NCI-H2196 (cell line): ENCODE results near the gene UBXN1.
A peak's percentile ranks its signal among the peaks of the same experiment; 100 is the strongest.

Experiments used
- DNase-seq: peaks from one replicate; lab custom pipeline; 2025; ENCODE audit not compliant: unreplicated experiment; lab: John Stamatoyannopoulos, UW

Gene UBXN1, protein sequence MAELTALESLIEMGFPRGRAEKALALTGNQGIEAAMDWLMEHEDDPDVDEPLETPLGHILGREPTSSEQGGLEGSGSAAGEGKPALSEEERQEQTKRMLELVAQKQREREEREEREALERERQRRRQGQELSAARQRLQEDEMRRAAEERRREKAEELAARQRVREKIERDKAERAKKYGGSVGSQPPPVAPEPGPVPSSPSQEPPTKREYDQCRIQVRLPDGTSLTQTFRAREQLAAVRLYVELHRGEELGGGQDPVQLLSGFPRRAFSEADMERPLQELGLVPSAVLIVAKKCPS

DNA sequence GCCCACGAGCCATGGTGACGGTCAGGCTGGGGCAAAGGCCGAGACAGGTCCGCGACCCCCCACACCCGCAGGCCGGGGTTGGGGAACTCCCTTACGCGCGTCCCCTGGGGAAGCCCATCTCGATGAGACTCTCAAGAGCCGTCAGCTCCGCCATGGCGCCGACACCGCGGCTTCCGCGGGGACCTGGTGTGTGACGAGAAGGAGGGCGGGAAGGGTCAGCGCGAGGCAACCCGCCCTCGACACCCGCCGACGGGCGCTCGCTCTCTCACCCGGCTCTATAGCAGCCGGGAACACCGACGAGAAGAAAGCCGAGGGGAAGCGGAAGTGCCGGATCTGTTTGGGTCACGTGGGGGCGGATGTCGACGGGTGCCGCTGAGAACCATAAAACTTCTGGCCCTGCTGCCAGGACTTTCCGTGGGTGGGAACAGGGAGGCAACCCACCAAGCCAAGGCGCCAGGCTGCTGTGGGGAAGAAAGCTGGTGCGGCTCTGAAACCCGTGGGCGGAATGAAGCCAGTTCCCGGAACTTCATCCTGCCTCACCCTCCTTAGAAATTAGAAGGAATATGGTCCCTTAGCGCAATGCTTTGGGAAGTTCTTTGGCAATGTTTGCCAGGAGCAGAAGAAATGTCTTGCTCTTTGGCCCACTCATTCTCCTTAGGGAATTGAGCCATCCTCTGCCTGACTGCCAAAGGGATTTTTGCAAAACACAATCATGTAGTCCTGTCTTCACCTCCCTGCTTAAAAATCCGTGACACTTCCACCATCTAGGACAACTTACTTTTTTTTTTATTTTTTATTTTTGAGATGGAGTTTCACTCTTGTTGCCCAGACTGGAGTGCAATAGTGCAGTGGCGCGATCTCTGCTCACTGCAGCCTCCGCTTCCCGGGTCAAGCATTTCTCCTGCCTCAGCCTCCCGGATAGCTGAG lies at the start of gene UBXN1:
TSS of gene UBXN1 (minus strand) at position 304 of the 927 bp plus-strand sequence. CDS start at position 154, 150 bp downstream.
- peak; percentile 84 for DNase-seq

DNA sequence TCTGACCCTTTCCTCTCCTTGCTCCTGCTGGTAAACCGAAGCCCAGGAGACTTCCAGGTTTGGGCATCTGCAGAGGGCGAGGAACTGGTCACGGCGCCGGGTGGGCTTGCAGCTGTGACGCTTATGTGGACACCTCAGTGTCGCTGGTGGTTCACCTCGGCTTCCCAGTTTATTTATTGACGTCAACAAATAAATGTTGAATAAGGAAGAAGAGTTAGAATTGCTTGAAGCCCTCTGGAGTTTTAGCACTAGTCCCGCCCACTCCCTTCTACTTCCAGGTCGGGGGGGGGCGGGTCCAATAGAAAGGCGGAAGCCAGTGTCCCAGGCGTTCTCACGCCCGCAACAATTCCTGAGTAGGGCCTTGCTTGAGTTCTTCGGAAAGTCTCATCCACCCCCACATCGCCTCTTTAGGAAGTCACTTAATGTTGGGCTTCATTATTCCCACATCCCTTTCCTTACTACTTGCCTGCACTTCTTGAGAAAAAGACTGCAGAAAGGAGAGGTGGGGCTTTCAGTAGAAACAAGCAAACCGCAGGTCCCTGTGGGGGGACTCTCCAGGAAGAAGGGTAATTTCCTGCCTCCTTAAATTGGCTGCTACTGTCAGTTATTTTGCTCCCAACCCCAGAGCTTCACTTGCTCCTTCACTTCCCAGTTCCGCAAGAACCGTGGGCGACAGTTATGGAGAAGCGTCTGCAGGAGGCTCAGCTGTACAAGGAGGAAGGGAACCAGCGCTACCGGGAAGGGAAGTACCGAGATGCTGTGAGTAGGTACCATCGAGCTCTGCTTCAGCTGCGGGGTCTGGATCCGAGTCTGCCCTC lies 49.5 kb upstream of the UBXN1 start, which contains the start of gene TTC9C:
TSS of gene TTC9C (plus strand) at position 316 of the 818 bp plus-strand sequence. CDS start at position 679, 363 bp downstream.
- DNase-seq: peak; percentile 76

DNA sequence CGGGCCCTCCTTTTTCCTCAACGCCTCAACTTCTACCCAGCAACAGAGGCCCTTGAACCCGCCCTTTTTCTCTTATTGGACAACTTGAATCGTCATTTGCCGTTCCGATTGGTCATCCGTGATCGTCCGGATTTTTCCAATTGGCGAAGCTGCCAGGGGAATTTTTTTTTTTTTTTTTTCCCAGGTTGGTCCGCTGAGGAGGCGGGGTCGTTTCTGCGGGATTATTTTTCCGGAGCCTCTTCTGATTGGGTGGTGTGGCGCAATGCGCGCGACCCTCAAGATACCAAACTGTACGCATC lies 48.9 kb upstream of the UBXN1 start:
- DNase-seq: peak; percentile 97

DNA sequence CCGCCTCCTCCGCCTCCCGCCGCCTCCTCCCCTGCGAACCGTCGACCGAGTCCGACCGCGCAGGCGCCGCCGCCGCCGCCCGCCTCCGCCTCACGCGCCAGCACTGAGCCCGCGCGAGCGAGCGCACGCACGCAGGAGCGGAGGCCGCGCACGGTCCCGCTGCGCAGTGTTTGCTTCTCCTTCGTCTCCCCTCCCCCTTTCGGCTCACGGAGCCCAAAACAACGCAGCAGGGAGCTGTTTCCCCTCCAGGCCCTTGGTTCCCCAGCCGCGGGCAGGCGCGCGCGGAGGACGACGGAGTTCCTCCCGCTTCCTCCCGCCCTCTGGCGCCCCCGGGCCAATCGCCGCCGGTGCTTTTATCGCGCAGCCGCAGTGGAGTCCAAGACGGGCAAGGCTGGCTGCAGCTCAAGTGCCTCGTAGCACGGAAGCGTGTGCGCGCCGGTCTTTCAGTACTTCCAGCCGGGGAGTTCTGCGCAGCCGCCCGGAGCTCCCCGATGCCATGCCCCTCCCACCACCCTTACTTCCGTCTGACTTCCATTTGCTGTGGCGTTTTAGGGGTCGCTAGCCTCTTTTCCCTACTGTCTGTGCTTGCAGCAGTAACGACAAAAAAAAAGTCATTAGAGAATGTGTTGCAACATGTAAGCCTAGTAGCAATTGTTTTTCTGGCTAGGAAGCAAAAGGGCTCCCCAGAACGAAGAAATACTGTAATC lies 48.4 kb upstream of the UBXN1 start, which contains the start of gene HNRNPUL2:
TSS of gene HNRNPUL2 (minus strand) at position 293 of the 707 bp plus-strand sequence. CDS start 301 bp downstream, outside the sequence.
- DNase-seq: peak; percentile 99

DNA sequence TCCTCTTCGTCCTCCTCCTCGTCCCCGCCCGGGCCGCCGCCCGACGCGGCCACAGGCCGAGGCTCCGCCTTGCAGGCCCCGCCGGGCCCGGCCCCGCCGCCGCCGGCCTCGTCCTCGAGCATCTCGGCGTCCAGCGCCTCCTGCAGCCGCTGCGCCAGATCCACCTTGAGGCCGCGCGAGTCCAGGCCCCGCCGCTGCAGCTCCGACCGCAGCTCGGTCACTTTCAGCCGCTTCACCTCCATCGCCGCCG lies 48.0 kb upstream of the UBXN1 start:
- DNase-seq: no peak

DNA sequence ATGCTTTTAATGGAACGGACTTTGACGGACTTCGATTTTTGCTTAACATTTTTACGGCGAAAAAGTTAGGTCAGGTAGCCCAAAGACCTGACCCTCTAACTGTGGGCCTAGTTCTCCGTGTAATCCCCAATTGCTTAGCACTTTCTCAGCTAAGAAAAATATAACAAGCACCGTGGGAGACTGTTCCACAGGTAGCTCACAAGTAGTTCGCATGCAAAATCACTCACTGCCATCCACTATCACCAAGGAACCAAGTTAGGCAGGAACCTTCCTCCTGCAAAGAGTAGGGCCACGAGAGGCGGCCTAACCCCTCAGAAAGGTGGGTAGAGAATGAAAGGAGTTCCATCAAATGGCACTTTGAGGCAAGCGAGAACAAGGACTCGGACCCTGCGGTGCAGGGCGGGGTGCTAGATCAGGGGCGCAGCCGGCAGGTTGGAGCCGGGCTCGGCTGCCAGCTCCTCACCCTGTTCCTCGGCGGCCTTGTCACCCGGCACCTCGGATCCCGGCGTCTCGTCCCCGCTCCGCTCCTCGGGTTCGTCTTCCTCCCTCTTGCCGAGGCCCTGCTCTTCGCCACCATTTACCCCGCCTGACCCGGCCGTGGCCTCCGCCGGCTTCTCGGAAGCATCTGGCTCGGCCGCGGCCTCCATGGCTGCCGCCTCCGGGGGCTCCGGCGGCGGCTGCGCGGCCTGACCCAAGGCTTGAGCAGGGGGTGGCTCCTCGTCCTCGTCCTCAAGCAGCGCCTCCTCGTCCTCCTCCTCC lies 47.5 kb upstream of the UBXN1 start:
- DNase-seq: peak; percentile 25

DNA sequence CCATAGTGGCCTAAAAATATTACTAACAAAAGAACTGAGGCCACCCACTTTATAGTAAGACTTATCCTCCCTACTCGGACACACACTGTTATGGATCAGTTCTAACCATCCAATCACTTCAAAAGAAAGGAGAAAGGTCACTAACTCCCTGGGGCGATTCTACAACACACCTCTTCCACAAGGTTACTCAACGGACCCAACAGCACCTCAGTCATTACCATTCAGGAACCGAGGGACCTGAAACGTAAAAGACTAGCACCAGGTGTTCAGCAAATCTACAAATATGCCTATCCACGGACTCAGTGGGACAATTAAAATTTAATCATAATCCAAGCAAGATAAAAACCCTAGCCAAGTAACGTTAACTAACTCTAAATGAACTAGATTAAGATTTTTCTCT lies 46.8 kb upstream of the UBXN1 start:
- no peak for DNase-seq

DNA sequence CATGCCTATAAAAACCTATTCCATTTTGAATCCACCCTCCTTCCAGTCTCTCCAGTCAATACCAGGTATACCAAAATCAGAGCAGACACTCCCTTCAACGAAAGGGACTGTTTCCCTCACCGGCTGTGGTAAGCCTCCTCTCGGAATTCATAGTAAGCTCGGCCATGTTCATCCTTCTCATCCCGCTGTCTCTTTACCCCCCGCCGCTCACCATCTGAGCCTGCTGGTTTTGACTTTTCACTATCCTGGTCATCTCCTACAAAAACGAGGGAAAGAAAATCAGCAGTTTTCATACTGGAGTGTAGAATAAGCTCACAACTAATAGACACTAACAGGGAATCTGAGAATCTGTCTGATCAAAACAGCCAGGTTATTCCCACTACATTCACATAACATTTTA lies 45.3 kb upstream of the UBXN1 start:
- DNase-seq: no peak

DNA sequence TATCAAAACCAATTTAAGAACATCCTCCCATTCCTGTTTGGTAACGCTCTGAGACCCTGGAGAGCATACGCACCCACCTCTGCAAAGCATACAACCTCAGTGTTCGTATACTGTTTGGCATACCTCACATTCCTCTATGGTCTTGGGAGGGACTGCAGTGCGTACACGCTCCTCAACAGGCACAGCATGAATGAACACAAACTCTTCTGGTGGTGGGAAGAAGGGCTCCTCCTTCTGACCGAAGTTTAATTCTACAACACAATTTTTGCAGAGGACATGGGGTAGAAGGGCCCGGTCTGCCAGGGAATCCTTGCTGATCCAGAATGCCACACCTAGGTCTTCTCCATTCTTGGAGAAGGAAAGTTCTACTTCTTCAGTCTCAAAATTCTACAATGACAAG lies 43.1 kb upstream of the UBXN1 start:
- no peak for DNase-seq

DNA sequence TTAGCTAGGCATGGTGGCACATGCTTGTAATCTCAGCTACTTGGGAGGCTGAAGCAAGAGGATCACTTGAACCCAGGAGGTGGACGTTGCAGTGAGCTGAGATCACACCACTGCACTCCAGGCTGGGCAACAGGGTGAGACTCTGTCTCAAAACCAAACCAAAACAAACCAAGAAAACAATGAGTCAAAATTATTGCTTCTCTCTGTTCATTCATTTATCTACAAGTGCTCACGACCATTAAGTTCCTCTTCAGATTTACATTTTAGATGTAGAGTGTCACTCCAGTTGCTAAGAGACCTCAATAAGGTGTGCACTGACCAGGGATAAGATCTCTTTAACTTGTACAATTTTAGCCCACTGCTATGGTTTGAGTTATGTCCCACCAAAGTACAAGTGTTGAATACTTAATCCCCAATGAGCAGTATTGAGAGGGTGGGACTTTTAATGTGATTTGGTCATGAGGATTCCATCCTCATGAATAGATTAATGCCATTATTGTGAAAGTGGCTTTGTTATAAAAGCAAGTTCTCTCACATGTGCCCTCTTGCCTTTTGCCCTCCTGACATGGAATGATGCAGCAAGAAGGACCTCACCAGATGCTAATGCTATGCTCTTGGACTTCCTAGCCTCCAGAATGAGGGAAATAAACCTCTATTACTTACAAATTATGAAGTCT lies 40.6 kb upstream of the UBXN1 start:
- DNase-seq: no peak

DNA sequence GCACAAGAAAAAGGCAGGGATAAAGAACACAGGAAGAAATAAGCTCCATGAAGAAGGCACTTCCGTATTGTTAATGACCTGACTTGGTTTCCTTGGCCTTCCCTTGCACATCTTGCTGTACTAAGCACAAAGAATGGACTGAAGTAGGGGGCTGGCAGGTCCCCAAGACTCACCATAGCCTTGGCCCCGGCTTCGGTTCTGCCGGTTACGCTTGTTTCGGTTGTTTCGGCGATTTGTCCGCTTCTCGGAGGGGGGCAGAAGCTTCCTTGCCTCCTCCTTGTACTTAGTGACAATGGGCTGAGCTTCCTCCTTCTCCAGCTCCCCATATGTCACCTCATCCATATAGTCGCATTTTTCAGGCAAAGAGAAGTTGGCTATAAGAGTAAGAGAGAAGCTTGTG lies 37.9 kb upstream of the UBXN1 start:
- DNase-seq: no peak

DNA sequence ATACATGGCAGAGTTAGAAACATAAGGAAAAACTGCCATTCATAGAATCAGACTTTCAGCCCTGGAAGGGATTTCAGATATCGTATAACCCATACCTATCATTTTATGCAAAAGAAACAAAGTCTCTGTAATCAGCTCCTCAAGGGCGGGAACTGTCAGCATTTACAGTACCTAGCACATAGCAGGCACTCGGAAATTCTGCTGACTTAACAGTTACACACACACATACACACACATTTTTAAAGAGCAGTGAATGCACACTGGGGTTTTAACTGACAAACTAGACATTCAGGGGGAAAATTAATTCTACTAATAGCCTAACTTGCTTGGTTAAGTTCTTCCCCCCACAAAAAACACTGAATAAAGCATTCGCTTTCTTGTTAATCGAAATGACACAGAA lies 37.3 kb upstream of the UBXN1 start:
- no peak for DNase-seq

DNA sequence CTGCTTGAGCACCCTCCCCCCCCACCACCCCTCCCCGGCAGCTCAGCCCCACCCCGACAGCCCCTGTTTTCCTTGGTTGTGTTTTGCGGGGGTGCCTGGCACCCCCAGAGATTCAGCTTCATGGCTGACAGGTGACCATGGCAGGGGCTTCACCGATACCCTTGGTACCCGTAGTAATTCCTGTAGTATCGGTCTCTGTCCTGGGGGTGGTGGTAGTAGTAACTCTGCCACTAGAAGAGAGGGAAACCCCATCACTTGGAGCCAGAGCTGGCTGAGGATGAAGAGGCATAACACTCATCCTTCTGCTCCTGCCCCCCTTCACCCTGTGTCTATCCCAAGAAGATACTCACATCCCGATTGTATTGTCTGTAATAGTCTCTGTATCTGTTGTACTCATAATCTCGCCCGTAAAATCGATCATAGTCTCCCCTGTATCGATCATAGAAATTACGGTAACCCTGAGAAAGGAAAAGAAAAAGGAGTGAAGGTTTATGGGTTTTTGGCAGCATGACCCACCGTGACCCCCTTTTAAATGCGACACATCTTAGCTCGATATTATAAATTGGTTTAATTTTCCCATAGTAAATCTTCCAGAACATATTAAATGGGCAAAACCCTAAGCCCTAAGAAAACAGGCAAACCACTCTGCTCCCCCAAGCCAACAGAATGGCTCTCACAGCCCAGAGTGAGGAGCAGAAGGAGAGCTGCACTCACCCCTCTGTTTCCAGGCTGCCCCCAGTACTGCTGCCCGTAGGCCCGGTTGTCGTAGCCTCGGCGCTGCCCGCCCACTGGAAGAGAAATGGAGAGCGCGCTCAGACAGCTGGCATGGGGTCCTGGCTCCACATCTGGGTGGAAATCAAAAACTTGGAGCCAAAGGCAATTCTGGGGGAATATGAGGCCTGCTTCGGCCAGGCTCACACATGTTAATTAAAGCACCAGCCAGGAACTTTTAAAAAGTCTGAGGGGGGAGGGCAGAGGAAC lies 36.6 kb upstream of the UBXN1 start:
- no peak for DNase-seq

DNA sequence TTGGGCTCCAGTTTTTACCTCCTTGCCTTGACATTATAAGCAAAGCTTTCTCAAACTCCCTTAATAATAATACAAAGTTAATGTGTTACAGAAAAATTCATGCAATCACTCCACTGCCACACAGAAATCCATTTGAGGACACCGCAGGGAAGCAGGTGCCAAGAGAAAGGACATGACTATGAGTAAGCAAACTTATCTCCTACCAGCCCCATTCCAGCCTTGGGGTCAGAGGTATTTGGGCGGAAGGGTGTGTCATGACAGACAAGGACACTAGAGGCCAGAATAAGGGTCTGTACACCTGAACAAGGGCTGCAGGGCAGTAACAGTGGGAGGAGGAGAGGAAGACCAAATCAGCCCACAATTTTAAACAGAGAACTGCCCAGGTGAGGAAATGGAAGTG lies 34.5 kb upstream of the UBXN1 start:
- DNase-seq: no peak

DNA sequence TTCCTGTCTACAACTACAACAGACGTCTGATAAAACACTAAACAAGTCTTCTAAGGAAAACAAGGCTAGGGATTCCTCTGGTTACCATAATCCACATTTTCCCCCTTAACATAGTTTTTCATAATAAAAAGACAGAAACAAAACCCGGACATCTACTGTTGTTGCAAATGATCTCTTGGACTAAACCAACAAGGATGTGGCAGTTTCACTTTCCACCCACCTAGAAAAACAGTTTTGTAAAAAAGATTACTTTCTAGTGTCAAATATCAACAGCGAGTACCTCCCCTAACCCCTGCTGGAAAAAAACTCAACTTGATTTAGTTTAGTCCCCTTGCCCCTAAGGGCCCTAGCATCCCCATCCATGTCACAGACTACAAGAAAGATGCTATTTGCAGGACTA lies 34.0 kb upstream of the UBXN1 start:
- no peak for DNase-seq

DNA sequence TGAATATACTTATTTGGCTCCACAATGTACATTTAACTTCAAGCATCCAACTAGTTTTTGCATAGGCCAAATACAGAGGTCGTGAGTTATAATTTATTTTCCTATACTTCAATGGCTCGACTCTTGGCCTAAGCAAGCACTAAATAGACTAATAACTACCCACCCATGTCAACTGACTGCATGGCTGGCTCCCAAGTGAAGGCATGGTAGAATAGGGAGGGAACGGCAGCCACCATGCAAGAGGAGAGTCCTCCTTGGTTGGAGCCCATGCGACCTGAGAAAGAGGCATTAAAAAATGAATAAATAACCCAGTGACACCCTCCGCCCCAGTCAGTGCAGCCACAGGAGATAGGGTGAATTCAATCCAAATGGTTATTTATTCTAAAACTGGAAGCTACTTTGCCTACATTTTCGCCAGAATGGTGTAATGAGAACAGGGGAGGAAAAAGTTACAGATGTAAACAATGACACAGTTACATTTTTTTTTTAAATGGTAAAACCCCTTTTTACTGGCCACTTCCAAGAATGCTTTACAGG lies 33.5 kb upstream of the UBXN1 start:
- no peak for DNase-seq

DNA sequence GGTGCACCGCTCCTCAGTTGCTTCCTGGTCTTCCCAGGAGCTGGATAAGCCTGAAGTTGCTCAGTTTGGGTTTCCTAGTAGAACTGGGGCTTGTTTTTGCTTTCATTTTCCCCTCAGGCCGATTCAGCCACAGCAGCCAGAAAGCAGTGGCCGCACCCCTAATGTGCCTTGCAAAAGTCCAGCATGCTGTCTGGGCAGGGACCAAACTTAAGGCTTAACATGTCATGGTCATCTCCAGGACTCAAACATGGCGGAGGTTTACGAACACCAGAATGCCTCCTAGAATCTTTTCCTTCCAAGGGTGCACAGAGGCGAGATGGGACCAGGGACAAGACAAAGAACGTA lies 31.1 kb upstream of the UBXN1 start:
- DNase-seq: peak; percentile 57

DNA sequence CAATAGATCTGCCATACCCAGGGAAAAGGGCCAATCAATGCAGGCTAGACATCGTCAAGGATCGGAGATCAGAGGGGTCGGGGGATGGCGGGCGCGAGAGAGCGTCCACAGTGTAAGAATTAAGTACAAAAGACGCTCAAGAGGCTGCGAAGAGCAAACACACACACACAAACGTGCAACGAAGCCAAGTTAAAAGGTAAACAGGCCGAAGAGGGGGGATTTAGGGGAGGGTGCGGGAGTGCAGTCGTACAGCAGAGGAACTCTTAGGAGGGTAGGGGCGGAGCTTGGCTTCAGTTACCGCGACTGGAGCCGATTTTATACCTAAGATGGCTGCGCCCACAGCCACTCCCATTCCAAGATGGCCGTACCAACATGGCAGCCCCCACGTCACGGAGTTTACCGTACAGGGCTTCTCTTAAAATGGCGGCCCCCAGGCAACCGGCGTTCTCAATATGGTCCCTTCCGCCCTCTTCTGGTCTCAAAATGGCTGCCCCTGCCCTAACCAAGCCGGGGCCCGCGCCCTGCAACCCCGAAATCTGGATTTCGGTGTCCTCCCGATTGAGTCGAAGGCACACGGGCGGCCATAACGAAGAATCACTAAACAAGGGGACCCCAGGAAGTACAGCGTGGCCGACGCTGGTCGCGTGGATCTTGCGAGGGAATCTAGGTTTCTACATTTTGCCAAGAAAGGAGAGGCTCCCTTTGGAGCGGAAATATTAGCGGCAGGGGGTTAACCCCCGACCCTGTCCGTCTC lies 30.6 kb upstream of the UBXN1 start:
- peak; percentile 99 for DNase-seq
